IPS-18a (cell line): Measurements from ENCODE around the gene SMARCC1.

Experiments
- H3K27ac ChIP-seq: one replicate; pipeline ENCODE4 v1.5.1; 2013; ENCODE audit warnings: low read length
- H3K27me3 ChIP-seq: one replicate; pipeline ENCODE4 v1.6.1; 2013; ENCODE audit warnings: mild to moderate bottlenecking, low read length; ENCODE audit not compliant: control insufficient read depth, insufficient read depth
- H3K36me3 ChIP-seq: one replicate; pipeline ENCODE4 v1.6.1; 2013; ENCODE audit warnings: low read depth, low read length; ENCODE audit not compliant: control insufficient read depth
- H3K4me1 ChIP-seq: one replicate; pipeline ENCODE4 v1.6.1; 2013; ENCODE audit warnings: low read depth, low read length; ENCODE audit not compliant: control insufficient read depth
- H3K4me3 ChIP-seq: one replicate; pipeline ENCODE4 v1.5.1; 2013; ENCODE audit warnings: low read length
- H3K9ac ChIP-seq: one replicate; pipeline ENCODE4 v1.6.1; 2013; ENCODE audit warnings: mild to moderate bottlenecking, low read length, moderate library complexity
- H3K9me3 ChIP-seq: one replicate; pipeline ENCODE4 v1.6.1; 2013; ENCODE audit warnings: low read depth, low read length; ENCODE audit not compliant: control insufficient read depth

SMARCC1 gene

GRCh38 chr3:47650294-47650693, 131.4 kb downstream of the SMARCC1 start:
- Histone ChIP-seq H3K9ac (no peak overlapping the region), H3K4me1 (no peaks in the 10 kb centered on the region)

GRCh38 chr3:47647550-47647949, 134.1 kb downstream of the SMARCC1 start:
- no peak overlapping the region for H3K9ac ChIP-seq
- H3K4me3 ChIP-seq = no peak overlapping the region
- no peaks in the 10 kb centered on the region for H3K9me3 ChIP-seq
- no peaks in the 10 kb centered on the region for H3K27me3 ChIP-seq
- no peaks in the 10 kb centered on the region for H3K4me1 ChIP-seq
- H3K36me3 ChIP-seq = peaks cover 40% of the 10 kb centered on the region
- H3K27ac ChIP-seq = no peak overlapping the region

More at GRCh38 chr3:47650294-47650693, 131.4 kb downstream of the SMARCC1 start:
- peaks cover 37% of the 10 kb centered on the region for H3K36me3 ChIP-seq
- no peaks in the 10 kb centered on the region for H3K9me3 ChIP-seq
- no peak overlapping the region for H3K27ac ChIP-seq
- H3K4me3 ChIP-seq = no peak overlapping the region
- H3K27me3 ChIP-seq = no peaks in the 10 kb centered on the region

- Histone ChIP-seq H3K4me3 (no peak overlapping the region), H3K27ac (no peak overlapping the region), H3K36me3 (peaks cover 45% of the 10 kb centered on the region), H3K27me3 (no peaks in the 10 kb centered on the region), H3K4me1 (no peaks in the 10 kb centered on the region), H3K9ac (no peak overlapping the region), H3K9me3 (no peaks in the 10 kb centered on the region)
Observed at GRCh38 chr3:47646362-47646761, 135.3 kb downstream of the SMARCC1 start.

DNA sequence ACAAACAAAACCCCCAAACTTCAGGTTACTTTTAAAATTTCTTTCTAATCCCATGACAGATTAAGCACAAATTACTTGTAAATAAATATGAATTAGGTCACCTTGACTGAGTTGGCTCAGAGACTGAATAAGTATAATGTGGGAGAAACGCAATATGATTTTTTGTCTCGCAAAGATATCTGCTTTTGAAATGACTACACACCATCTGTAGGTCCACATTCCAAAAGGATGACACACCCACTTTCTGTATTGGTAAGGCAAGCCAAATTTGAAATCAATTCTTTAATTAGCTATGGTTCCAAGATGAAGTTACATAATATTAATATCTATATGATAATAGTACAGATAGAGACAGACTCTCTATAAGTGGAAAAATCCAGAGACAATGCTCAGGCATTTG, 136.1 kb downstream of the SMARCC1 start:
- peaks cover 47% of the 10 kb centered on the region for H3K36me3 ChIP-seq
- no peak overlapping the region for H3K27ac ChIP-seq
- no peak overlapping the region for H3K9ac ChIP-seq
- no peaks in the 10 kb centered on the region for H3K4me1 ChIP-seq
- no peak overlapping the region for H3K4me3 ChIP-seq
- no peaks in the 10 kb centered on the region for H3K9me3 ChIP-seq
- no peaks in the 10 kb centered on the region for H3K27me3 ChIP-seq

- no peaks in the 10 kb centered on the region for H3K9me3 ChIP-seq
- no peaks in the 10 kb centered on the region for H3K27me3 ChIP-seq
- H3K36me3 ChIP-seq = peaks cover 59% of the 10 kb centered on the region
- H3K9ac ChIP-seq = no peak overlapping the region
- H3K27ac ChIP-seq = no peak overlapping the region
- no peak overlapping the region for H3K4me3 ChIP-seq
- no peaks in the 10 kb centered on the region for H3K4me1 ChIP-seq
Observed at GRCh38 chr3:47643092-47643491, 138.6 kb downstream of the SMARCC1 start.

DNA sequence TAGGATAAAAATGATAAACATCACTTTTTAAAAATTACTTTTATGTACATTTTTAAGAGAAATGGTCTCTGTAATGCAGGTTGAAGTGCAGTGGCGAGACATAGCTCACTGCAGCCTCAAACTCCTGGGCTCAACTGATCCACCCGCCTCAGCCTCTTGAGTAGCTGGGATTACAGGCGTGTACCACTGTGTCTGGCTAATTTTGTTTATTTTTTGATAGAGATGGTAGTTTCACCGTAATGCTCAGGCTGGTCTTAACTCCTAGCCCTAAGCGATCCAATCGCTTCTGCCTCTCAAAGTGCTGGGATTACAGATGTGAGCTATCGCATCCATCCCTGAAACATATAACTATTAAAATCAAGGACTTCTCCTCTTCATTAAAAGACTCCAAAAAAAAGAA, 140.0 kb downstream of the SMARCC1 start:
- H3K9me3 ChIP-seq = no peaks in the 10 kb centered on the region
- no peak overlapping the region for H3K4me3 ChIP-seq
- H3K27ac ChIP-seq = no peak overlapping the region
- H3K4me1 ChIP-seq = no peaks in the 10 kb centered on the region
- no peaks in the 10 kb centered on the region for H3K27me3 ChIP-seq
- no peak overlapping the region for H3K9ac ChIP-seq
- peaks cover 64% of the 10 kb centered on the region for H3K36me3 ChIP-seq

- no peaks in the 10 kb centered on the region for H3K4me1 ChIP-seq
- H3K9ac ChIP-seq = no peak overlapping the region
- H3K36me3 ChIP-seq = peaks cover 82% of the 10 kb centered on the region
- no peak overlapping the region for H3K27ac ChIP-seq
- no peak overlapping the region for H3K4me3 ChIP-seq
- no peaks in the 10 kb centered on the region for H3K9me3 ChIP-seq
- H3K27me3 ChIP-seq = no peaks in the 10 kb centered on the region
Observed at GRCh38 chr3:47636921-47637320, 144.8 kb downstream of the SMARCC1 start.

- Histone ChIP-seq H3K9me3 (no peaks in the 10 kb centered on the region), H3K9ac (no peak overlapping the region), H3K36me3 (peaks cover 83% of the 10 kb centered on the region), H3K4me1 (no peaks in the 10 kb centered on the region), H3K4me3 (no peak overlapping the region), H3K27ac (no peak overlapping the region), H3K27me3 (no peaks in the 10 kb centered on the region)
Observed at GRCh38 chr3:47636225-47636624, 145.5 kb downstream of the SMARCC1 start.

- Histone ChIP-seq H3K9me3 (no peaks in the 10 kb centered on the region), H3K27ac (no peak overlapping the region), H3K27me3 (no peaks in the 10 kb centered on the region), H3K36me3 (peaks cover 84% of the 10 kb centered on the region), H3K9ac (no peak overlapping the region), H3K4me1 (no peaks in the 10 kb centered on the region), H3K4me3 (no peak overlapping the region)
Observed at GRCh38 chr3:47635536-47635935, 146.2 kb downstream of the SMARCC1 start.

GRCh38 chr3:47634996-47635395, 146.7 kb downstream of the SMARCC1 start:
- H3K36me3 ChIP-seq = peaks cover 87% of the 10 kb centered on the region
- H3K27me3 ChIP-seq = no peaks in the 10 kb centered on the region
- no peaks in the 10 kb centered on the region for H3K9me3 ChIP-seq
- no peak overlapping the region for H3K4me3 ChIP-seq
- no peak overlapping the region for H3K27ac ChIP-seq
- H3K4me1 ChIP-seq = no peaks in the 10 kb centered on the region
- H3K9ac ChIP-seq = no peak overlapping the region

GRCh38 chr3:47630810-47631209, 150.9 kb downstream of the SMARCC1 start:
- H3K36me3 ChIP-seq = peaks cover 88% of the 10 kb centered on the region

DNA sequence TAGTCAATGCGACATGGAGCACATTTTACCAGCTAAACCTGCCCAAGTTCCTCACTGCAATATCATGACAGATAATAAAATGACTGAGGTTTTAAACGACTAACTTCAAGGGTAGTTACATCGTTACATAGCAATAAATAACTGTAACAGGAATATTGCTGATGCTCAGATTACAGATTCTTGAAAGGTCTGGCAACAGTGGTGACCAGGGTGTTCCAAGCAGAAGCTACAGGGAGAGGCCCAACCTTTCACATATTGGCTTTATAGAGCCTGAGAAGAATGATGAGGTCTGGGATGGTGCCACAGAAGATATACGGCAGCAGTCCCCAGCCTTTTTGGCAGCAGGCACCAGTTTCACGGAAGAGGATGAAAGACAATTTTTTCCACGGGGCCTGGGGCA, 151.9 kb downstream of the SMARCC1 start:
- Histone ChIP-seq H3K4me3 (no peak overlapping the region), H3K27me3 (no peaks in the 10 kb centered on the region), H3K27ac (no peak overlapping the region), H3K4me1 (no peaks in the 10 kb centered on the region), H3K9ac (no peak overlapping the region), H3K9me3 (no peaks in the 10 kb centered on the region), H3K36me3 (peaks cover 80% of the 10 kb centered on the region)

More at GRCh38 chr3:47630810-47631209, 150.9 kb downstream of the SMARCC1 start:
- H3K9ac ChIP-seq = no peak overlapping the region
- H3K9me3 ChIP-seq = no peaks in the 10 kb centered on the region
- H3K27ac ChIP-seq = no peak overlapping the region
- no peaks in the 10 kb centered on the region for H3K27me3 ChIP-seq
- no peaks in the 10 kb centered on the region for H3K4me1 ChIP-seq
- no peak overlapping the region for H3K4me3 ChIP-seq
